Transverse colon (tissue), 4 donors: ENCODE measurements around the gene FAM234A.

Experiments used
- POLR2A ChIP-seq: fragments of 450-650 bp; IDR thresholded peaks from one replicate; pipeline ENCODE4 v1.6.1; 2016; ENCODE audit warnings: antibody characterized with exemption, mild to moderate bottlenecking, moderate library complexity
- POLR2AphosphoS5 ChIP-seq, 3 donors: sonication (generic); formaldehyde crosslinking; IDR thresholded peaks; one replicate each; pipeline ENCODE4 v1.6.1; 2016; ENCODE audit warnings: antibody characterized with exemption in 3 of 3
- TF ChIP-seq, protein P1 (sequence below), 5 experiments: fragments of 200-600 bp in 3 of 5; fragments of 450-650 bp in 2 of 5; sonication (generic) in 3 of 5; IDR thresholded peaks; 1 replicate in 2 of 5; 2 replicates in 3 of 5; pipeline ENCODE4 v1.5.1; 2016 to 2017; ENCODE audit warnings: antibody characterized with exemption in 5 of 5, inconsistent platforms in 3 of 5, mild to moderate bottlenecking in 2 of 5, moderate library complexity in 1 of 5

DNA sequence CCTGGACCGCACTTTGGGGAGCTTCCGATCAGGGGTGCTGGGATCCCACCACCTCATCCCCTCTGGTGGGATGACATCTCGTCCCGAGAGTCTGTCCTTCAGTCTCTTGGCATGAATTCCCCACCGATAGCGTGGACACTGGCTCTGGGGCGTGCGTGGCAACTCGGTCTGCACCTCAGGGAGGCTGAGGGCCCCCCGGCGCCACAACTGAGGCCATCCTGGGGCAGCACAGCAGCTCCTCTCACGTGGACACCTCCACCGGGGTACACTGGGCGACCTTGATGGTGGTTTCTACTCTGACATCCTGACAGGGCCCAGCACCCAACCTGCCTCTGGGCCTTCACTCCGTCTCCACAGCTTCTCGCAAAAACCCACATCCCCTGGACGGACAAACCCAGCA is 56.9 kb downstream of the FAM234A start:
- TF ChIP-seq, protein P1, sequence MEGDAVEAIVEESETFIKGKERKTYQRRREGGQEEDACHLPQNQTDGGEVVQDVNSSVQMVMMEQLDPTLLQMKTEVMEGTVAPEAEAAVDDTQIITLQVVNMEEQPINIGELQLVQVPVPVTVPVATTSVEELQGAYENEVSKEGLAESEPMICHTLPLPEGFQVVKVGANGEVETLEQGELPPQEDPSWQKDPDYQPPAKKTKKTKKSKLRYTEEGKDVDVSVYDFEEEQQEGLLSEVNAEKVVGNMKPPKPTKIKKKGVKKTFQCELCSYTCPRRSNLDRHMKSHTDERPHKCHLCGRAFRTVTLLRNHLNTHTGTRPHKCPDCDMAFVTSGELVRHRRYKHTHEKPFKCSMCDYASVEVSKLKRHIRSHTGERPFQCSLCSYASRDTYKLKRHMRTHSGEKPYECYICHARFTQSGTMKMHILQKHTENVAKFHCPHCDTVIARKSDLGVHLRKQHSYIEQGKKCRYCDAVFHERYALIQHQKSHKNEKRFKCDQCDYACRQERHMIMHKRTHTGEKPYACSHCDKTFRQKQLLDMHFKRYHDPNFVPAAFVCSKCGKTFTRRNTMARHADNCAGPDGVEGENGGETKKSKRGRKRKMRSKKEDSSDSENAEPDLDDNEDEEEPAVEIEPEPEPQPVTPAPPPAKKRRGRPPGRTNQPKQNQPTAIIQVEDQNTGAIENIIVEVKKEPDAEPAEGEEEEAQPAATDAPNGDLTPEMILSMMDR (IDR thresholded peaks at IDR 0.05) = no peak
- TF ChIP-seq POLR2A = no peak
- TF ChIP-seq POLR2AphosphoS5 (IDR thresholded peaks at IDR 0.05) = no peak
